ENCODE measurements around the gene AMZ2.
"Not testable (repeated sequence)": the region's sequence is repeated elsewhere in the genome, so short reads cannot be mapped to it uniquely, and the experiment has no call there.

Gene AMZ2

DNA sequence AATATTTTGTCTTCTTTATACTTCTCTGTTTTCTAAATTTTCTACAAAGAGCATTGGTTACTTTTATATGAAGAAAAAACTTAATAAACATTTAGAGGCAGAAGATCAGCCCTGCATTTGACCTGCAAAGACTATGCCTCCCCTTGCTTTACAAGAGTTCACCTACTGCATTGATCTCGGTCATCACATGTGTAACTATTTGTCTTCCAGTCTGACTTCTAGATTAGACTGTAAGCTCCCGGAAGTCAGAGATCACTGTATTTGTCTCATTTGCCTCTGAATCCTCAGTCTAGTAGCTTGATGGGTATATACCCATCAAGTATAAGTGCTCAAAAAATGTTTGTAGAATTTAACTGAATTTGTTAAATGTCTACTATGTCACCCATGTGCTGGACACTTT lies 27.7 kb upstream of the AMZ2 start:
- DNase-seq (ENCODE audit: low read depth in 1 of 2, low spot score in 1 of 2) = not testable (repeated sequence)

- DNase-seq (ENCODE audit: low read depth in 1 of 2, low spot score in 1 of 2) = not testable (repeated sequence)
Measured at GRCh38 chr17:68220786-68221185, 27.1 kb upstream of the AMZ2 start.

DNA sequence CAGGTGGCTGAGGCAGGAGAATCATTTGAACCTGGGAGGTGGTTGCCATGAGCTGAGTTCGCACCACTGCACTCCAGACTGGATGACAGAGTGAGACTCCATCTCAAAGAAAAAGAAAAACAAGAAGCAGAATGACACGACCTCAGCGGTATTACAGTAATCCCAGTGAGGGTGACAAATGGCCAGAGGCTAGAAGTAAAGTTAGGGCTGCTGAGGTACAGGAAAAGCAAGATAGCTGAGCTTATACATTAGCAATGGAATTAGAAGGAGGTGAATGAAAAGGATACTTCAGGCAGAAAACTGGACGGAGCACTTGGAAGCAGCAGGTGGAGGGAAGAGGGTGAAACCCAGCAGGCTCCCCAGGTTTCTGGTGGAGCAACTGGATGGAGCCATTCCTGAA lies 26.1 kb upstream of the AMZ2 start:
- no peak for DNase-seq (ENCODE audit: low read depth in 1 of 2, low spot score in 1 of 2)

- no peak for DNase-seq (ENCODE audit: low read depth in 1 of 2, low spot score in 1 of 2)
Measured at GRCh38 chr17:68222606-68223005, 25.2 kb upstream of the AMZ2 start.

DNA sequence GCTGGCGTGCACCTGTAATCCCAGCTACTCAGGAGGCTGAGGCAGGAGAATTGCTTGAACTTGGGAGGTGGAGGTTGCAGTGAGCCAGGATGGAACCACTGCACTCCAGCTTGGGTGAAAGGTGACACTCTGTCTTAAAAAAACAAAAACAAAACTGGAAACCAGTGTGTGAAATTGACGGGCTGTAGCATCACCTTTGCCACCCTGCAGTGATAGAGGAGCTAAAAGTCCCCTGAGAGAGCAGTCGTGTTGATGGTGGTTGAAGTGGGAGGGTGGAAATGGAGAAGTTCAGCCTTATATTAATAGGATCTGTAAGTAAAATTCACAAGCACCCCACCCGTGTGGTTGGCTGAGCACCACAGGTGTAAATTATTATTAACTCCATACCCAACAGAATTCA lies 22.8 kb upstream of the AMZ2 start:
- DNase-seq (ENCODE audit: low read depth in 1 of 2, low spot score in 1 of 2) = not testable (repeated sequence)

GRCh38 chr17:68228039-68228680 lies 19.7 kb upstream of the AMZ2 start:
- not testable (repeated sequence) for DNase-seq (ENCODE audit: low read depth in 1 of 2, low spot score in 1 of 2)

GRCh38 chr17:68228817-68229570 lies 18.8 kb upstream of the AMZ2 start:
- DNase-seq (ENCODE audit: low read depth in 1 of 2, low spot score in 1 of 2) = no peak

DNA sequence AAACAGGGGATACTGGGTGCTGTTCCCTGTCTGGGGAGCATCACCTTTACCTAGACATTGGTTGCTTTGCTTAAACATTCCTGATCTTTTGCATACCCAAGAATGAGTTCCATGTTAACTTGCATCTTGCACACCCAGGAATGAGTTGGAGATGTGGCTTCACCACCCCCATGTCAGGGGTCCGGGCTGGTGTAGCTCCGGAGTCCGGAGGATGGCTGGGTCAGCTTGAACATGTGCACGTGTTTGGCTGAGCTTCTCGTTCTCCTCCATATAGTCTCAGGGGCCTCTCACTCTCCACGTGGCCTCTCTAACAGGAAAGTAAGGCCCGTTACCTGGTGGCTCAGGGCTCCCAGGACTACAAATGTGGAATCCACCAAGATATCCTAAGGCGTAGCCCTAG lies 18.2 kb upstream of the AMZ2 start:
- no peak for DNase-seq (ENCODE audit: low read depth in 1 of 2, low spot score in 1 of 2)

DNA sequence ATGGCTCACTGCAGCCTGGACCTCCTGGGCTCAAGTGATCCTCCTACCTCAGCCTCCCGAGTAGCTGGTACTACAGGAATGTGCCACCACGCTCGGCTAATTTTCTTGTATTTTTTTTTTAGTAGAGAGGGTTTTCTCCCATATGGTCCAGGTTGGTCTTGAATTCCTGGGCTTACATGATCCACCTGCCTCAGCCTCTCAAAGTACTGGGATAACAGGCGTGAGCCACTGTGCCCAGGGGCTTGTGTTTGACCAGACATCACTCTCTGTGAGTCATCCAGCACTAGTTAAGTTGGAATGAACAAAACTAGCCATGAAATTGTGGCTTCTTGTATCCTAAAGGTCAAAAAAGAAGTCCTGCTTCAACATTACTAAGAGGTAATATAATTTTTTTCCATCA lies 16.7 kb upstream of the AMZ2 start:
- not testable (repeated sequence) for DNase-seq (ENCODE audit: low read depth in 1 of 2, low spot score in 1 of 2)

GRCh38 chr17:68231541-68231940 lies 16.3 kb upstream of the AMZ2 start:
- no peak for DNase-seq (ENCODE audit: low read depth in 1 of 2, low spot score in 1 of 2)

GRCh38 chr17:68232741-68233140 lies 15.1 kb upstream of the AMZ2 start:
- DNase-seq (ENCODE audit: low read depth in 1 of 2, low spot score in 1 of 2) = not testable (repeated sequence)

GRCh38 chr17:68234726-68235335 lies 13.0 kb upstream of the AMZ2 start:
- not testable (repeated sequence) for DNase-seq (ENCODE audit: low read depth in 1 of 2, low spot score in 1 of 2)

DNA sequence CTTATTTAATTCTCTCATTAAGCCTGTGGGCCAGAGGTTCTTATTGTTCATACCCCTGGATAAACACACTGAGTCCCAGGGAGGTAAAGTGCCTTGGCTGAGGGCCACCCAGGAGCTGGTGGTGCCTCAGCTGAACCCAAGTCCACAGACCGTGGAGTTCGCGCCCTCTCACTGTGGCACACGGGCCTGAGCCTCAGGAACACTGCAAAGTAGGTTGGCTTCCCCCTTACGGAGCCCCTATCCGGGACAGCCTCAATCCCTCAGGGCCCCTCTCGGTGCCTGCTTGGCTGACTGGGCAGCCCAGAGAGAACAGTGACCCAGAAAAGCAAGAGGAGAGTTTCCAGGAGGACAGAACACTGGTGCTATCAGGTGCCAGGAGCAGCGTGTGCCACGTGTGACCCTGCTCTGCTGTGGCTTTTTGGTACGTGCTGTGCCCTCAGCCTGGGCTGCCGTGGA lies 12.5 kb upstream of the AMZ2 start:
- DNase-seq (ENCODE audit: low read depth in 1 of 2, low spot score in 1 of 2) = not testable (repeated sequence)

GRCh38 chr17:68237369-68238163 lies 10.3 kb upstream of the AMZ2 start:
- peak in 1 of 2 donors; percentile 13 for DNase-seq (ENCODE audit: low read depth in 1 of 2, low spot score in 1 of 2)

DNA sequence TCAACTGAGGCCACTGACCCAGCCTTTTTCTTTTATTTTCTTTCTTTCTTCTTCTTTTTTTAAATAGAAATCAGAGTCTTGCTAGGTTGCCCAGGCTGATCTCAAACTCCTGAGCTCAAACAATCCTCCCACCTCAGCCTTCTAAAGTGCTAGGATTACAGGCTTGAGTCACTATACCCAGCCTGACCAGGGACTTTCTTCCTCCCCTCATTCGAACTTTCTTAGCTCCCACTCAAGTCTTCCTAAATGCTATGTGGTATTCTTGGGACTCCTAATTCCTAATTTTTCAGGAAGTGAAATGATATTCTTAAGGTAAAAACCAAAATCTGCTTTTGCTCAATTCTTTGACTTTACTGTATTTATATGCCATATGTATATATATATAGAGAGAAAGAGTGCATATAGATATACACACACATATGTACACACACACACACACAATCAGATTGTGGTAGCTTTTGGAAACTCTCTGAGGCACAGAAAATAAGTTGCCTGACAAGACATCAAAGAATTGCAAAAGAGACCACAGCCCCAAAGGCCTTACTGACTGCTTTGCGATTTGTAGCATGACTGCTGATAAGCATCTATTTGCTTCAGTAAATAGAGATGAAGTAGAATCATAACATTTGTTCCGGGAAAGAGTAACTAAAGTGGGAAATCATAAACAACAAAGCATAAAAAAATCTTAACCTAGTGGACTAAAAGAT lies 9.5 kb upstream of the AMZ2 start:
- no peak for DNase-seq (ENCODE audit: low read depth in 1 of 2, low spot score in 1 of 2)

- no peak for DNase-seq (ENCODE audit: low read depth in 1 of 2, low spot score in 1 of 2)
Measured at GRCh38 chr17:68238871-68239253, 9.0 kb upstream of the AMZ2 start.

GRCh38 chr17:68239632-68240366 lies 8.0 kb upstream of the AMZ2 start:
- DNase-seq (ENCODE audit: low read depth in 1 of 2, low spot score in 1 of 2) = no peak

DNA sequence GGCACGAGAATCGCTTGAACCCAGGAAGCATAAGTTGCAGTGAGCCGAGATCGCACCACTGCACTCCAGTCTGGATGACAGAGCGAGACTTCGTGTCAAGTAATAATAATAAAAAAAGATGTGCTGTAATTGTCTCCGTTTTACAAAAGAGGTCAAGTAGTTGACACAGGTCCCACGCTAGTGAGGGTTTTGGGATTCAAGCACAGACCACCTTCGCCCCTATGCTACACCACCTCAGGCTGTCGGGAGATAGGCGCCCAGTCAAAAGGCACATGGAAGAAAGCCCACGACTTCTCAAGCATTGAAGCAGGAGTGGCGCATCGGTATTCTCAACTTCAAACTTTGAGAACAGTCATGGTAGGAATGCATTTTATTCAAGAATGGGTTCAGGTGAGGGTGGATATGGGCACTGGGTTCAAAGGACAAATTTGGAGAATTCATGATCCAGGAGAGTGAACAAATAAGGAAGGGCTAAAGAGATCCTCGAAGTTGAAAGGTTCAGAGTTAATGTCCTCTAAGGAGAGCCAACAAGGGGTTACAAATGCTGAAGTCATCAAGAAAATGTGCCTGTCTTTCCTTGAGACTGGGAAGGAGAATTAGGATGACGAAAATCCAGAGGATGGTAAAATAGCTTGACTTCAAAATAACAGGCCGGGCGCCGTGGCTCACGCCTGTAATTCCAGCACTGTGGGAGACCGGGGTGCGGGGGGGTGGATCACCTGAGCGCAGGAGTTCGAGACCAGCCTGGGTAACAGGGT lies 1.4 kb upstream of the AMZ2 start:
- no peak for DNase-seq (ENCODE audit: low read depth in 1 of 2, low spot score in 1 of 2)

- DNase-seq (ENCODE audit: low read depth in 1 of 2, low spot score in 1 of 2) = peak in 1 of 2 donors; percentile 24
Measured at GRCh38 chr17:68248199-68248825, 469 bp downstream of the AMZ2 start.

Data from stimulated activated CD4-positive, alpha-beta T cell treated with anti-CD3 and anti-CD28 coated beads, Interleukin-15, amount 100 ng/mL, for 1 hour (primary cell).